Neural cell (in vitro differentiated cells): ENCODE data around the gene USP11. TPM values are rescaled to one million over a fixed set of nuclear protein-coding genes. Genes with fewer than 3 reads are reported as not detected.

ENCODE experiments used
- H2AFZ ChIP-seq: fragments of 200-600, 300-800 bp; sonication (generic), shearing (Covaris generic); 2 replicates; pipeline ENCODE4 v1.6.0; 2014; ENCODE audit warnings: low read depth, mild to moderate bottlenecking, antibody characterized with exemption, low read length, moderate library complexity
- H3F3A ChIP-seq: fragments of 200-600 bp; shearing (Covaris generic); 2 replicates; pipeline ENCODE4 v1.6.1; 2016; ENCODE audit warnings: mild to moderate bottlenecking, moderate library complexity, mixed read lengths, antibody characterized with exemption, low read length; ENCODE audit not compliant: insufficient read depth, poor library complexity, severe bottlenecking
- H3K27ac ChIP-seq: fragments of 200-600, 300-800 bp; sonication (generic), shearing (Covaris generic); 2 replicates; pipeline ENCODE4 v1.5.1; 2014; ENCODE audit warnings: mild to moderate bottlenecking, low read length, moderate library complexity
- H3K27me3 ChIP-seq: fragments of 300-800, 200-600 bp; sonication (generic), shearing (Covaris generic); 2 replicates; pipeline ENCODE4 v1.6.0; 2014; ENCODE audit warnings: mild to moderate bottlenecking, low read depth, low read length, moderate library complexity; ENCODE audit not compliant: insufficient read depth
- H3K36me3 ChIP-seq: fragments of 300-800, 200-600 bp; sonication (generic), shearing (Covaris generic); 2 replicates; pipeline ENCODE4 v1.5.1; 2014; ENCODE audit warnings: mild to moderate bottlenecking, antibody characterized with exemption, low read length, moderate library complexity; ENCODE audit not compliant: insufficient read depth
- H3K4me2 ChIP-seq: fragments of 300-800, 200-600 bp; sonication (generic), shearing (Covaris generic); 2 replicates; pipeline ENCODE4 v1.6.0; 2014; ENCODE audit warnings: mild to moderate bottlenecking, low read length
- H3K4me3 ChIP-seq: fragments of 300-800, 200-600 bp; sonication (generic), shearing (Covaris generic); 2 replicates; pipeline ENCODE4 v1.5.1; 2014; ENCODE audit warnings: mild to moderate bottlenecking, low read length, moderate library complexity
- H3K79me2 ChIP-seq: fragments of 200-600 bp; shearing (Covaris generic); replicated peaks from 2 replicates; pipeline ENCODE4 v1.6.0; 2014; ENCODE audit warnings: mild to moderate bottlenecking, low read length, moderate library complexity; ENCODE audit not compliant: insufficient read depth
- H3K9ac ChIP-seq: fragments of 300-800, 200-600 bp; sonication (generic), shearing (Covaris generic); 2 replicates; pipeline ENCODE4 v1.6.1; 2016; ENCODE audit warnings: mild to moderate bottlenecking, low read length, mixed read lengths
- H3K9me2 ChIP-seq: fragments of 200-600 bp; shearing (Covaris generic); 2 replicates; pipeline ENCODE4 v1.6.1; 2016; ENCODE audit warnings: mild to moderate bottlenecking, low read length, mixed read lengths; ENCODE audit not compliant: insufficient read depth
- H3K9me3 ChIP-seq: fragments of 200-600, 300-800 bp; sonication (generic), shearing (Covaris generic); 2 replicates; pipeline ENCODE4 v1.6.1; 2016; ENCODE audit warnings: mild to moderate bottlenecking, mixed run types, low read length, moderate library complexity, mixed read lengths
- H4K20me1 ChIP-seq: fragments of 200-600 bp; shearing (Covaris generic); 2 replicates; pipeline ENCODE4 v1.6.1; 2016; ENCODE audit warnings: mild to moderate bottlenecking, mixed run types; ENCODE audit not compliant: insufficient read depth
- CTCF ChIP-seq: fragments of 450-650 bp; IDR thresholded peaks from 2 replicates; pipeline ENCODE4 v1.5.1; 2014; ENCODE audit warnings: antibody characterized with exemption, mild to moderate bottlenecking, moderate library complexity; ENCODE audit not compliant: poor library complexity, severe bottlenecking
- EP300 ChIP-seq: fragments of 450-650 bp; conservative IDR thresholded peaks from 2 replicates; pipeline ENCODE4 v1.6.1; 2014; ENCODE audit warnings: antibody characterized with exemption, mild to moderate bottlenecking, moderate library complexity; ENCODE audit not compliant: poor library complexity, severe bottlenecking
- EZH2 ChIP-seq: fragments of 200-600, 300-800 bp; shearing (Covaris generic), sonication (generic); IDR thresholded peaks from 2 replicates; pipeline ENCODE4 v1.6.1; 2014; ENCODE audit warnings: antibody characterized with exemption, low read length, borderline replicate concordance, mild to moderate bottlenecking; ENCODE audit not compliant: insufficient read depth, poor library complexity, severe bottlenecking
- MXI1 ChIP-seq: fragments of 450-650 bp; conservative IDR thresholded peaks from 2 replicates; pipeline ENCODE4 v1.6.1; 2014; ENCODE audit warnings: antibody characterized with exemption, mild to moderate bottlenecking; ENCODE audit not compliant: poor library complexity, severe bottlenecking
- POLR2AphosphoS5 ChIP-seq: IDR thresholded peaks from 2 replicates; pipeline ENCODE4 v1.6.1; 2012
- RAD21 ChIP-seq: fragments of 450-650 bp; conservative IDR thresholded peaks from 2 replicates; pipeline ENCODE4 v1.6.1; 2014; ENCODE audit warnings: antibody characterized with exemption, mild to moderate bottlenecking, moderate library complexity
- SMC3 ChIP-seq: fragments of 450-650 bp; conservative IDR thresholded peaks from 2 replicates; pipeline ENCODE4 v1.6.1; 2014; ENCODE audit warnings: antibody characterized with exemption, mild to moderate bottlenecking, moderate library complexity; ENCODE audit not compliant: poor library complexity
- TAF1 ChIP-seq: IDR thresholded peaks from 2 replicates; pipeline ENCODE4 v1.6.1; 2012; ENCODE audit warnings: low read depth
- polyA plus RNA-seq: library from polyadenylated mRNA; depleted of rRNA; stranded (reverse); fragments of >200 nt; gene quantifications from 2 replicates; pipeline ENCODE4 v1.2.3, GENCODE V29; 2014
- TF ChIP-seq, protein P1 (sequence below): IDR thresholded peaks from 2 replicates; pipeline ENCODE4 v1.6.1; 2012; ENCODE audit warnings: borderline replicate concordance

The USP11 gene
- polyA plus RNA-seq, 1 donor from 2014 or later, result 184 TPM

- H3K27me3 ChIP-seq, result no peaks in the 10 kb centered on the region
- peaks cover 27% of the 10 kb centered on the region for H3K79me2 ChIP-seq
- no peak overlapping the region for H3K4me2 ChIP-seq
- no peak overlapping the region for H3K4me3 ChIP-seq
- no peak overlapping the region for H2AFZ ChIP-seq
- H3K9ac ChIP-seq, result no peak overlapping the region
- H3K9me2 ChIP-seq, result no peaks in the 10 kb centered on the region
- no peak overlapping the region for H3K27ac ChIP-seq
- H3K9me3 ChIP-seq, result no peaks in the 10 kb centered on the region
- H3F3A ChIP-seq, result no peaks in the 10 kb centered on the region
- H3K36me3 ChIP-seq, result no peaks in the 10 kb centered on the region
- no peak for TF ChIP-seq SMC3
- no peak for TF ChIP-seq EP300
- TF ChIP-seq MXI1, result no peak
- no peak for TF ChIP-seq TAF1
- TF ChIP-seq RAD21, result no peak
- no peak for TF ChIP-seq EZH2
- H4K20me1 ChIP-seq, result no peaks in the 10 kb centered on the region
These were observed 8.4 kb upstream of the USP11 start for GRCh38 chrX:47224266-47224895.

DNA sequence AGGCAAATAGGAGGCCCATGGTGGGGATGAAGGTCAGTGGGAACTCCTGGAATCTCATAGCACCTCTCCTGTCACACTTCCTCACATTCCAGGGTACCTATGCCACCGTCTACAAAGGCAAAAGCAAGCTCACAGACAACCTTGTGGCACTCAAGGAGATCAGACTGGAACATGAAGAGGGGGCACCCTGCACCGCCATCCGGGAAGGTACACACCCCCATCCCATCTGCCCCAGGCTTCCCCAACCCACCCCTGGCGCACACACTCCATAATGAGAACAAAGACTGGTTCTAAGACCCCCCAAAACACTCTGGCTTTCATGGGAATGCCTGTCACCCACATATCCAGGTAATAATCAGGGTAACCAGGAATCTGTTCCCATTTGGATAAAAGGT, 7.9 kb upstream of the USP11 start:
- no peak overlapping the region for H3K4me3 ChIP-seq
- H3K27ac ChIP-seq, result no peak overlapping the region
- H3K9me3 ChIP-seq, result no peaks in the 10 kb centered on the region
- peaks cover 22% of the 10 kb centered on the region for H3K79me2 ChIP-seq
- H2AFZ ChIP-seq, result no peak overlapping the region
- no peaks in the 10 kb centered on the region for H3K27me3 ChIP-seq
- H3K9ac ChIP-seq, result no peak overlapping the region
- H3F3A ChIP-seq, result no peaks in the 10 kb centered on the region
- H3K9me2 ChIP-seq, result no peaks in the 10 kb centered on the region
- H3K4me2 ChIP-seq, result no peak overlapping the region
- no peaks in the 10 kb centered on the region for H3K36me3 ChIP-seq
- no peaks in the 10 kb centered on the region for H4K20me1 ChIP-seq
- TF ChIP-seq TAF1 (no peak), MXI1 (no peak), CTCF (no peak), SMC3 (no peak), RAD21 (no peak), POLR2AphosphoS5 (no peak)

DNA sequence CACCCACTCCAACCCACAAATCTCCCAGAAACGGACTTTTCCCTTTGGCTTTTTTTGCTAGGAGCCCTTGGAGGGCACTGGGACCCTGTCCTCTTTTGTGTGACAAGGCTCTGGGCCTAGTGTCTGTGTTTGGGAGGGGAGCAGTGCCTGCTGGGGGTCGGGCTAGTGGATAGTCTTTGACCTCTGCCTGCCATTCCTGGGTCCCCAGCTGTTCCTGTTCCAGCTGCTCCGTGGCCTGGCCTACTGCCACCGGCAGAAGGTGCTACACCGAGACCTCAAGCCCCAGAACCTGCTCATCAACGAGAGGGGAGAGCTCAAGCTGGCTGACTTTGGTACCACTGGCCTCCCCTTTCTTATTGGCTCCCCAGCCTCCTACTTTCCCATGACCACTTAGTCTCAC, 6.7 kb upstream of the USP11 start:
- Histone ChIP-seq H3K79me2 (peaks cover 10% of the 10 kb centered on the region), H3K4me2 (no peak overlapping the region), H3K27ac (no peak overlapping the region), H3K9me2 (no peaks in the 10 kb centered on the region), H3K9ac (no peak overlapping the region), H3K4me3 (no peak overlapping the region), H3K27me3 (no peaks in the 10 kb centered on the region), H2AFZ (no peak overlapping the region), H3K9me3 (no peaks in the 10 kb centered on the region), H3K36me3 (no peaks in the 10 kb centered on the region), H4K20me1 (no peaks in the 10 kb centered on the region), H3F3A (no peaks in the 10 kb centered on the region)
- no peak for TF ChIP-seq MXI1
- TF ChIP-seq POLR2AphosphoS5, result no peak
- TF ChIP-seq EP300, result no peak
- TF ChIP-seq, protein P1, sequence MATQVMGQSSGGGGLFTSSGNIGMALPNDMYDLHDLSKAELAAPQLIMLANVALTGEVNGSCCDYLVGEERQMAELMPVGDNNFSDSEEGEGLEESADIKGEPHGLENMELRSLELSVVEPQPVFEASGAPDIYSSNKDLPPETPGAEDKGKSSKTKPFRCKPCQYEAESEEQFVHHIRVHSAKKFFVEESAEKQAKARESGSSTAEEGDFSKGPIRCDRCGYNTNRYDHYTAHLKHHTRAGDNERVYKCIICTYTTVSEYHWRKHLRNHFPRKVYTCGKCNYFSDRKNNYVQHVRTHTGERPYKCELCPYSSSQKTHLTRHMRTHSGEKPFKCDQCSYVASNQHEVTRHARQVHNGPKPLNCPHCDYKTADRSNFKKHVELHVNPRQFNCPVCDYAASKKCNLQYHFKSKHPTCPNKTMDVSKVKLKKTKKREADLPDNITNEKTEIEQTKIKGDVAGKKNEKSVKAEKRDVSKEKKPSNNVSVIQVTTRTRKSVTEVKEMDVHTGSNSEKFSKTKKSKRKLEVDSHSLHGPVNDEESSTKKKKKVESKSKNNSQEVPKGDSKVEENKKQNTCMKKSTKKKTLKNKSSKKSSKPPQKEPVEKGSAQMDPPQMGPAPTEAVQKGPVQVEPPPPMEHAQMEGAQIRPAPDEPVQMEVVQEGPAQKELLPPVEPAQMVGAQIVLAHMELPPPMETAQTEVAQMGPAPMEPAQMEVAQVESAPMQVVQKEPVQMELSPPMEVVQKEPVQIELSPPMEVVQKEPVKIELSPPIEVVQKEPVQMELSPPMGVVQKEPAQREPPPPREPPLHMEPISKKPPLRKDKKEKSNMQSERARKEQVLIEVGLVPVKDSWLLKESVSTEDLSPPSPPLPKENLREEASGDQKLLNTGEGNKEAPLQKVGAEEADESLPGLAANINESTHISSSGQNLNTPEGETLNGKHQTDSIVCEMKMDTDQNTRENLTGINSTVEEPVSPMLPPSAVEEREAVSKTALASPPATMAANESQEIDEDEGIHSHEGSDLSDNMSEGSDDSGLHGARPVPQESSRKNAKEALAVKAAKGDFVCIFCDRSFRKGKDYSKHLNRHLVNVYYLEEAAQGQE, result no peak
- no peak for TF ChIP-seq SMC3
- no peak for TF ChIP-seq EZH2
- TF ChIP-seq CTCF, result no peak
- TF ChIP-seq TAF1, result no peak
- no peak for TF ChIP-seq RAD21
